SU-DHL-6 (cell line): ENCODE results near the gene NPHS1.
A peak's percentile ranks its signal among the peaks of the same experiment; 100 is the strongest.

Experiments used
- H2AFZ ChIP-seq: fragments of 200-600 bp; sonication (generic); 2 replicates; pipeline ENCODE4 v1.6.1; 2014; ENCODE audit warnings: low read depth, mild to moderate bottlenecking, moderate library complexity, mixed read lengths, antibody characterized with exemption, low read length; ENCODE audit not compliant: severe bottlenecking
- H3F3A ChIP-seq: fragments of 200-600 bp; shearing (Covaris generic); 2 replicates; pipeline ENCODE4 v1.6.0; 2016; ENCODE audit warnings: antibody characterized with exemption, mild to moderate bottlenecking; ENCODE audit not compliant: insufficient read depth
- H3K27ac ChIP-seq: fragments of 200-600 bp; sonication (generic); 2 replicates; pipeline ENCODE4 v1.5.1; 2016; ENCODE audit warnings: low read depth, mild to moderate bottlenecking, low read length, moderate library complexity, mixed read lengths
- H3K27me3 ChIP-seq: fragments of 200-600 bp; sonication (generic), shearing (Covaris generic); 2 replicates; pipeline ENCODE4 v1.6.0; 2014; ENCODE audit warnings: mild to moderate bottlenecking, low read length
- H3K36me3 ChIP-seq: fragments of 200-600 bp; sonication (generic); 2 replicates; pipeline ENCODE4 v1.6.1; 2014; ENCODE audit warnings: mild to moderate bottlenecking, low read length, mixed read lengths
- H3K4me2 ChIP-seq: fragments of 300-600, 200-600 bp; shearing (Covaris generic), sonication (generic); 2 replicates; pipeline ENCODE4 v1.6.0; 2014; ENCODE audit warnings: low read length, low read depth, mild to moderate bottlenecking; ENCODE audit not compliant: poor library complexity, severe bottlenecking
- H3K4me3 ChIP-seq: fragments of 200-600 bp; sonication (generic); 2 replicates; pipeline ENCODE4 v1.5.1; 2014; ENCODE audit warnings: antibody characterized with exemption, low read length, mild to moderate bottlenecking, mixed read lengths; ENCODE audit not compliant: insufficient read depth, poor library complexity, severe bottlenecking
- H3K79me2 ChIP-seq: fragments of 200-600 bp; sonication (generic); 2 replicates; pipeline ENCODE4 v1.6.1; 2014; ENCODE audit warnings: mild to moderate bottlenecking, low read length, moderate library complexity; ENCODE audit not compliant: insufficient read depth
- H3K9ac ChIP-seq: fragments of 200-600 bp; sonication (generic); 2 replicates; pipeline ENCODE4 v1.7.0; 2014; ENCODE audit warnings: mild to moderate bottlenecking, low read length
- H3K9me2 ChIP-seq: fragments of 200-600 bp; sonication (generic); replicated peaks from 2 replicates; pipeline ENCODE4 v1.6.1; 2014; ENCODE audit warnings: low read length; ENCODE audit not compliant: insufficient read depth
- H3K9me3 ChIP-seq: fragments of 200-600 bp; sonication (generic); 2 replicates; pipeline ENCODE4 v1.6.1; 2014; ENCODE audit warnings: low read length, mixed read lengths; ENCODE audit not compliant: insufficient read depth
- H4K20me1 ChIP-seq: fragments of 200-600 bp; sonication (generic); 2 replicates; pipeline ENCODE4 v1.6.1; 2014; ENCODE audit warnings: low read depth, mild to moderate bottlenecking, antibody characterized with exemption, low read length, moderate library complexity, mixed read lengths
- EZH2phosphoT487 ChIP-seq: fragments of 200-600 bp; sonication (generic), shearing (Covaris generic); conservative IDR thresholded peaks from 2 replicates; pipeline ENCODE4 v1.6.1; 2018; ENCODE audit warnings: mild to moderate bottlenecking, antibody characterized with exemption, low read length, moderate library complexity, mixed read lengths
- TF ChIP-seq, protein P1 (sequence below): fragments of 200-600 bp; sonication (generic); IDR thresholded peaks from one replicate; pipeline ENCODE4 v1.5.1; 2017; ENCODE audit warnings: antibody characterized with exemption, mild to moderate bottlenecking, low read length, moderate library complexity; ENCODE audit not compliant: insufficient read depth, poor library complexity, severe bottlenecking

The NPHS1 gene, protein sequence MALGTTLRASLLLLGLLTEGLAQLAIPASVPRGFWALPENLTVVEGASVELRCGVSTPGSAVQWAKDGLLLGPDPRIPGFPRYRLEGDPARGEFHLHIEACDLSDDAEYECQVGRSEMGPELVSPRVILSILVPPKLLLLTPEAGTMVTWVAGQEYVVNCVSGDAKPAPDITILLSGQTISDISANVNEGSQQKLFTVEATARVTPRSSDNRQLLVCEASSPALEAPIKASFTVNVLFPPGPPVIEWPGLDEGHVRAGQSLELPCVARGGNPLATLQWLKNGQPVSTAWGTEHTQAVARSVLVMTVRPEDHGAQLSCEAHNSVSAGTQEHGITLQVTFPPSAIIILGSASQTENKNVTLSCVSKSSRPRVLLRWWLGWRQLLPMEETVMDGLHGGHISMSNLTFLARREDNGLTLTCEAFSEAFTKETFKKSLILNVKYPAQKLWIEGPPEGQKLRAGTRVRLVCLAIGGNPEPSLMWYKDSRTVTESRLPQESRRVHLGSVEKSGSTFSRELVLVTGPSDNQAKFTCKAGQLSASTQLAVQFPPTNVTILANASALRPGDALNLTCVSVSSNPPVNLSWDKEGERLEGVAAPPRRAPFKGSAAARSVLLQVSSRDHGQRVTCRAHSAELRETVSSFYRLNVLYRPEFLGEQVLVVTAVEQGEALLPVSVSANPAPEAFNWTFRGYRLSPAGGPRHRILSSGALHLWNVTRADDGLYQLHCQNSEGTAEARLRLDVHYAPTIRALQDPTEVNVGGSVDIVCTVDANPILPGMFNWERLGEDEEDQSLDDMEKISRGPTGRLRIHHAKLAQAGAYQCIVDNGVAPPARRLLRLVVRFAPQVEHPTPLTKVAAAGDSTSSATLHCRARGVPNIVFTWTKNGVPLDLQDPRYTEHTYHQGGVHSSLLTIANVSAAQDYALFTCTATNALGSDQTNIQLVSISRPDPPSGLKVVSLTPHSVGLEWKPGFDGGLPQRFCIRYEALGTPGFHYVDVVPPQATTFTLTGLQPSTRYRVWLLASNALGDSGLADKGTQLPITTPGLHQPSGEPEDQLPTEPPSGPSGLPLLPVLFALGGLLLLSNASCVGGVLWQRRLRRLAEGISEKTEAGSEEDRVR (N-terminal part only)

DNA sequence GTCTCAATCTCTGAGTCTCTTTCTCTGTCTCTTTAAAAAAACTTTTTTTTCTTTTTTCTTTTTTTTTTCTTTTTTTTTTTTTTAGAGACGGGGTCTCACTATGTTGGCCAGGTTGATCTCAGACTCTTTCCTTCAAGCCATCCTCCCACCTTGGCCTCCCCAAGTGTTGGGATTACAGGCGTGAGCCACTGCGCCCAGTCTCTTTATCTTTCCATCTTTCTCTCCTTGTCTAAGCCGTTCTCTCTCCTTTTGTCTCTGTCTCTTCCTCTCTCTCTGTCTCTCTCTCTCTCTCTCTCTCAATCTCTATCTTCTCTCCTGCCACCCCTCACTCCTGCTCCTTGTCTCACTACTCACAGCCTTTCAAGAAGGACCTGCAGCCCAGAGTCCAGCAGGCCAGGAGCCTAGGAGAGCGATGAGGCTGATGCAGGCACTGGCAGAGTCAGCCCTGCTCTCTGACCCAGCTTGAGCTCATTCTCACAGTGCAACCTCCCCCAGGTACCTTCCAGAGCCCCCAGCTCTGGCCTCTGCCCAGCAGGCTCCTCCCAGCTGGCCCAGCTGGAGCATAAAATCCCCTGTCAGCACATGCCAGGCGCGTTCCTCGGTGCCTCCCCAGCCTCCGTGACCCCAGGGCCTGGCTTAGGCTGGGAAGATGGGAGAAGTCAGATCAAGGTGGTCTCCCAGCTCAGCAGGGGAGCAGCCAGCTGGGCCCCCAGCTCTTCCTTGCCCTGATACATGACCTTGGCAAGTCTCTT lies at the start of gene NPHS1:
NPHS1 (minus strand) TSS at position 476 of the 752 bp plus-strand sequence. CDS start 667 bp downstream, outside the sequence.
- H3K79me2 ChIP-seq, result no peaks in the 10 kb centered on the region

DNA sequence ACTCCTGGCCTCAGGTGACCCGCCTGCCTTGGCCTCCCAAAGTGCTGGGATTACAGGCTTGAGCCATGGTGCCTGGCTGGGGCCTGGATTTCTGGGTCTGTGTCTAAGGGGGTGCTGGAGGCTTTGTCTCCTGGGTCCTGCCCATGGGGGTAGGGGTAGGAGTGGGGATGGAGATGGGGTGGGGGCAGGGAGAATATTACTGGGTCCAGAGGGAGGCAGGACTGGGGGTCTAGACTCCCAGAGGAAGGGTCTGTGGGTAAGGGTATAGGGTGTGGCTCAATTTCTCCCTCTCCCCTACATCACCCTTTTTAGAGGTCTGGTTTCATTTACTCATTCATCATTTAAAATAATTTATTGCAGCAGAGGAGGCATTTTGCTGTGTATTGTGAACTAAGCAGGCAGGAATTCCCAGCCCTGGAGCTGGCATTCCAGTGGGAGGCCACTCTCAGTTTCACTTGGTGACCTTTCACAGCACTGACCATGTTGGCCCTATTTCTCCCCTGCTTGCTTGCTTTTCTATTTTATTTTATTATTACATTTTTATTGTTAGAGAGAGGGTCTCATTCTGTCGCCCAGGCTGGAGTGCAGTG lies 48.8 kb upstream of the NPHS1 start:
- Histone ChIP-seq H4K20me1 (no peaks in the 10 kb centered on the region), H2AFZ (no peak overlapping the region), H3K9me2 (no peaks in the 10 kb centered on the region), H3K9me3 (no peaks in the 10 kb centered on the region), H3K4me2 (peak overlapping the region; percentile 73), H3F3A (peaks cover 44% of the 10 kb centered on the region), H3K27me3 (no peaks in the 10 kb centered on the region), H3K36me3 (peaks cover 9% of the 10 kb centered on the region), H3K79me2 (peaks cover 16% of the 10 kb centered on the region), H3K27ac (peak overlapping the region; percentile 98), H3K9ac (peak overlapping the region; percentile 99), H3K4me3 (peak overlapping the region; percentile 50)
- TF ChIP-seq, protein P1, sequence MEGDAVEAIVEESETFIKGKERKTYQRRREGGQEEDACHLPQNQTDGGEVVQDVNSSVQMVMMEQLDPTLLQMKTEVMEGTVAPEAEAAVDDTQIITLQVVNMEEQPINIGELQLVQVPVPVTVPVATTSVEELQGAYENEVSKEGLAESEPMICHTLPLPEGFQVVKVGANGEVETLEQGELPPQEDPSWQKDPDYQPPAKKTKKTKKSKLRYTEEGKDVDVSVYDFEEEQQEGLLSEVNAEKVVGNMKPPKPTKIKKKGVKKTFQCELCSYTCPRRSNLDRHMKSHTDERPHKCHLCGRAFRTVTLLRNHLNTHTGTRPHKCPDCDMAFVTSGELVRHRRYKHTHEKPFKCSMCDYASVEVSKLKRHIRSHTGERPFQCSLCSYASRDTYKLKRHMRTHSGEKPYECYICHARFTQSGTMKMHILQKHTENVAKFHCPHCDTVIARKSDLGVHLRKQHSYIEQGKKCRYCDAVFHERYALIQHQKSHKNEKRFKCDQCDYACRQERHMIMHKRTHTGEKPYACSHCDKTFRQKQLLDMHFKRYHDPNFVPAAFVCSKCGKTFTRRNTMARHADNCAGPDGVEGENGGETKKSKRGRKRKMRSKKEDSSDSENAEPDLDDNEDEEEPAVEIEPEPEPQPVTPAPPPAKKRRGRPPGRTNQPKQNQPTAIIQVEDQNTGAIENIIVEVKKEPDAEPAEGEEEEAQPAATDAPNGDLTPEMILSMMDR, result no peak
- no peak for TF ChIP-seq EZH2phosphoT487

More for the DNA sequence above, at the start of gene NPHS1:
- Histone ChIP-seq H3K36me3 (no peaks in the 10 kb centered on the region), H3K9me2 (no peaks in the 10 kb centered on the region), H3K4me2 (no peak within 1 kb of the TSS), H3F3A (no peaks in the 10 kb centered on the region), H4K20me1 (no peaks in the 10 kb centered on the region), H3K9me3 (no peaks in the 10 kb centered on the region), H3K27ac (no peak within 1 kb of the TSS), H3K9ac (no peak within 1 kb of the TSS), H2AFZ (no peak within 1 kb of the TSS), H3K4me3 (no peak within 1 kb of the TSS), H3K27me3 (no peaks in the 10 kb centered on the region)
- TF ChIP-seq, protein P1, result no peak
- no peak for TF ChIP-seq EZH2phosphoT487

DNA sequence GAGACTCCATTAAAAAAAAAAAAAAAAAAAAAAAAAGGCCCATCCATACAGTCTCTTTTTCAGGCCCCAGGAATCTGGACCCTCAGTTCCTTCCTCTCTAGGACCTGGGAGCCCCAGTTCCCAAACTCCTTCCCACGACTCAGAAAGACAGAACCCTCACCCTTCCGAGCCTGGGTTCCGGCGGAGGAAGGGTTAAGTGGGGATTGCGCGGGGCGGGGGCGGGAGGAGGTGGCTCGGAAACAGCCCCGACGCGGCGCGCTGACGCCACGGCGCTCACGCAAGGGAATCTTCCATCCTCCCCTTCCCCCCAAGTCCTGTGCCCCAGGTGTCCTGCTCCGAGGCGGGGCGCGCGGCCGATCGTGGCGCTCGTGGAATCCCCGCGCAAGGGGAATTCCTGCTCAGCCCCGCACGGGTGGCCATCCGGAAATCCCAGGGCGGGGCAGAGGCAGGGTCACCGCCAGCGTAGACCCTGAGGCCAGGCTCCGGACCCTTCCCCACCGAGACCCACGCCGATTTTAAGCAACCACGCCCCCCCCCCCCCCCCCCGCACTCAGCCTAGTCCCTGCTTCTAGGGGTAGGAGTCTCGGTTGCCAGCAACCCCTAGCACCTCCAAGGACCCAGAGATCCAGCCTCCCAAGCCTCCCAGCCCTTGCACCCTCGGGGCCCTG lies 47.4 kb upstream of the NPHS1 start:
- Histone ChIP-seq H3K4me2 (peak overlapping the region; percentile 73), H3K4me3 (peak overlapping the region; percentile 100), H3K9me3 (no peaks in the 10 kb centered on the region), H3K27ac (peak overlapping the region; percentile 98), H3K9me2 (no peaks in the 10 kb centered on the region), H3K9ac (peak overlapping the region; percentile 99), H3K27me3 (no peaks in the 10 kb centered on the region), H3K79me2 (peaks cover 16% of the 10 kb centered on the region), H3F3A (peaks cover 40% of the 10 kb centered on the region), H4K20me1 (no peaks in the 10 kb centered on the region), H2AFZ (no peak overlapping the region), H3K36me3 (peaks cover 9% of the 10 kb centered on the region)
- TF ChIP-seq, protein P1, result no peak
- no peak for TF ChIP-seq EZH2phosphoT487
